Natural killer cell treated with Interleukin-12 subunit alpha and Interleukin-12 subunit beta and Interleukin-15 and Interleukin-18, amount 100 ng/mL, for 72 hours (primary cell): ENCODE measurements around the gene TMEM233. TPM values are rescaled to one million over a fixed set of nuclear protein-coding genes. Genes with fewer than 3 reads are reported as not detected.
A peak's percentile ranks its signal among the peaks of the same experiment; 100 is the strongest.
"Not testable (repeated sequence)": the region's sequence is repeated elsewhere in the genome, so short reads cannot be mapped to it uniquely, and the experiment has no call there.

Experiments
- ATAC-seq, 2 donors: fragments of 150-1000 bp; cut with Tn5 transposase in 1 of 2; sonication (Bioruptor Pico), chemical (Tn5 transposase) in 1 of 2; 2 replicates each; pipeline ENCODE4 v1.10.0; 2021
- DNase-seq: peaks from one replicate; pipeline ENCODE4 v3.0.0; 2022; ENCODE audit warnings: low spot score
- H3K27ac Mint-ChIP-seq, 2 donors: 1 replicate in 1 of 2; 2 replicates in 1 of 2; pipeline ENCODE4 v1.8.0; 2022; ENCODE audit warnings: mixed read lengths in 2 of 2, mild to moderate bottlenecking in 1 of 2, moderate library complexity in 1 of 2
- H3K27me3 Mint-ChIP-seq, 2 donors: 1 replicate in 1 of 2; 2 replicates in 1 of 2; pipeline ENCODE4 v1.8.0; 2022; ENCODE audit warnings: mixed read lengths in 2 of 2
- H3K36me3 Mint-ChIP-seq: one replicate; pipeline ENCODE4 v1.8.0; 2022; ENCODE audit warnings: mixed read lengths
- H3K4me1 Mint-ChIP-seq, 2 donors: 1 replicate in 1 of 2; 2 replicates in 1 of 2; pipeline ENCODE4 v1.8.0; 2022; ENCODE audit warnings: low read depth in 2 of 2, mixed read lengths in 2 of 2, mild to moderate bottlenecking in 1 of 2
- H3K4me3 Mint-ChIP-seq: one replicate; pipeline ENCODE4 v1.8.0; 2022; ENCODE audit warnings: mixed read lengths
- H3K9me3 Mint-ChIP-seq: 2 replicates; pipeline ENCODE4 v1.8.0; 2022; ENCODE audit warnings: mixed read lengths
- total RNA-seq, 2 donors: library from RNA; stranded (reverse); gene quantifications; one replicate each; pipeline ENCODE4 v1.2.3, GENCODE V29; 2022

The TMEM233 gene
- total RNA-seq, 2 donors from 2014 or later: not detected

GRCh38 chr12:119652665-119653064, 59.1 kb downstream of the TMEM233 start:
- Mint-ChIP-seq H3K4me3 (no peak overlapping the region), H3K27ac (no peak overlapping the region), H3K36me3 (peaks cover 6% of the 10 kb centered on the region), H3K9me3 (no peaks in the 10 kb centered on the region), H3K4me1 (no peaks in the 10 kb centered on the region), H3K27me3 (peaks cover 7 to 9% of the 10 kb centered on the region in 2 donors)
- ATAC-seq (no peak), DNase-seq (no peak)

GRCh38 chr12:119657001-119657400, 63.4 kb downstream of the TMEM233 start:
- H3K4me1 Mint-ChIP-seq: peaks cover 7 to 13% of the 10 kb centered on the region in 2 donors
- DNase-seq, H3K27me3 Mint-ChIP-seq, H3K27ac Mint-ChIP-seq, H3K36me3 Mint-ChIP-seq, ATAC-seq, H3K4me3 Mint-ChIP-seq, H3K9me3 Mint-ChIP-seq: not testable (repeated sequence)

- not testable (repeated sequence) for H3K27me3 Mint-ChIP-seq, DNase-seq, H3K27ac Mint-ChIP-seq, H3K4me3 Mint-ChIP-seq, ATAC-seq, H3K9me3 Mint-ChIP-seq, H3K36me3 Mint-ChIP-seq
- H3K4me1 Mint-ChIP-seq: peaks cover 7 to 13% of the 10 kb centered on the region in 2 donors
Measured at GRCh38 chr12:119658166-119658565, 64.6 kb downstream of the TMEM233 start.

GRCh38 chr12:119659289-119659897, 65.8 kb downstream of the TMEM233 start:
- peaks cover 7 to 13% of the 10 kb centered on the region in 2 donors for H3K4me1 Mint-ChIP-seq
- H3K27me3 Mint-ChIP-seq: peaks cover 0 to 3% of the 10 kb centered on the region in 2 donors
- H3K27ac Mint-ChIP-seq: peak overlapping the region in 1 of 2 donors; percentile 60
- peak; percentile 67 for DNase-seq
- ATAC-seq: no peak
- H3K36me3 Mint-ChIP-seq: no peaks in the 10 kb centered on the region
- H3K9me3 Mint-ChIP-seq: no peaks in the 10 kb centered on the region
- H3K4me3 Mint-ChIP-seq: no peak overlapping the region

DNA sequence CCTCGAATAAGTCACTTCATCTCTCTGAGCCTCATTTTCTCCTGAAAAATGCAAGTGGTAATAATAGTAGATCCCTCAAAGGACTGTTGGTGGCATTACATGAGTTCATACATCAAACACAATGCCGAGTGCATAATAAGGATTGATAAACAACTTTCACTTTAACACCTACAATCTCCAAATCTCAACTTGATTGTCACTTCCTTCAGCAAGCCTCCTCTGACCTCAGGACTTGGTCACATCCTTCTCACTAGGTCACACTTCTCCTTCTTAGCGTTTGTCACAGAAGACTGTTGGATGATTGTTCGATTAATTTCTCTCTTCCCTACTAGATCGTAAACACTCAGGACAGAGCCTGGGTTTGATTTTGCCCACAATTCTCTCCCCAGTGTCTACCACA, 66.5 kb downstream of the TMEM233 start:
- no peak for DNase-seq
- peak overlapping the region; percentile 65 for H3K4me3 Mint-ChIP-seq
- H3K36me3 Mint-ChIP-seq: no peaks in the 10 kb centered on the region
- no peaks in the 10 kb centered on the region for H3K9me3 Mint-ChIP-seq
- H3K4me1 Mint-ChIP-seq: peaks cover 7 to 13% of the 10 kb centered on the region in 2 donors
- peak overlapping the region; percentile 17 to 60 for H3K27ac Mint-ChIP-seq
- peaks cover 0 to 3% of the 10 kb centered on the region in 2 donors for H3K27me3 Mint-ChIP-seq
- peak; percentile 50 to 74 for ATAC-seq

DNA sequence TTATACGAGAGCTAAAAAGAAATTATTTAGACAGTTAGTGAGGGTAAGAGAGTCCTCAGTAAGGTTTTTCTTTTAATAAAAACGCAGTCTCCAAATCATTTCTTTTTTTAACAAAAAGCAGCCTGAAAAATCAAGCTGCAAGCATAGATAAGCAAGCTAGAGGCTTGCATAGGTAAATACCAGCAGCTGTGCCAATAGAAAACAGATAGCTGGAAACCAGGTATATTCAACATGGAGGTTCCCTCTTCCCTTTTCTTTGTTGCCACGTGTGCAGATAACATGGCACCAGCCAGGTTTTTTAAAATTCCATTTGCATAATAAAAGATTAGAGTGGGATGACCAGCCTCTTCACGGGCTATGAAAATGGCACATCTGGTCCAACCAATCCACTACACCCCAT, 68.3 kb downstream of the TMEM233 start:
- DNase-seq (no peak), ATAC-seq (no peak)
- Mint-ChIP-seq H3K9me3 (no peaks in the 10 kb centered on the region), H3K27ac (no peak overlapping the region), H3K4me1 (peaks cover 14 to 23% of the 10 kb centered on the region in 2 donors), H3K36me3 (no peaks in the 10 kb centered on the region), H3K4me3 (no peak overlapping the region), H3K27me3 (peaks cover 0 to 3% of the 10 kb centered on the region in 2 donors)

- Mint-ChIP-seq H3K27ac (peak overlapping the region in 1 of 2 donors; percentile 78), H3K36me3 (no peaks in the 10 kb centered on the region), H3K4me3 (no peak overlapping the region), H3K4me1 (peaks cover 22 to 31% of the 10 kb centered on the region in 2 donors), H3K9me3 (no peaks in the 10 kb centered on the region), H3K27me3 (peaks cover 0 to 3% of the 10 kb centered on the region in 2 donors)
- ATAC-seq (no peak), DNase-seq (no peak)
Measured at GRCh38 chr12:119664642-119665041, 71.1 kb downstream of the TMEM233 start.

DNA sequence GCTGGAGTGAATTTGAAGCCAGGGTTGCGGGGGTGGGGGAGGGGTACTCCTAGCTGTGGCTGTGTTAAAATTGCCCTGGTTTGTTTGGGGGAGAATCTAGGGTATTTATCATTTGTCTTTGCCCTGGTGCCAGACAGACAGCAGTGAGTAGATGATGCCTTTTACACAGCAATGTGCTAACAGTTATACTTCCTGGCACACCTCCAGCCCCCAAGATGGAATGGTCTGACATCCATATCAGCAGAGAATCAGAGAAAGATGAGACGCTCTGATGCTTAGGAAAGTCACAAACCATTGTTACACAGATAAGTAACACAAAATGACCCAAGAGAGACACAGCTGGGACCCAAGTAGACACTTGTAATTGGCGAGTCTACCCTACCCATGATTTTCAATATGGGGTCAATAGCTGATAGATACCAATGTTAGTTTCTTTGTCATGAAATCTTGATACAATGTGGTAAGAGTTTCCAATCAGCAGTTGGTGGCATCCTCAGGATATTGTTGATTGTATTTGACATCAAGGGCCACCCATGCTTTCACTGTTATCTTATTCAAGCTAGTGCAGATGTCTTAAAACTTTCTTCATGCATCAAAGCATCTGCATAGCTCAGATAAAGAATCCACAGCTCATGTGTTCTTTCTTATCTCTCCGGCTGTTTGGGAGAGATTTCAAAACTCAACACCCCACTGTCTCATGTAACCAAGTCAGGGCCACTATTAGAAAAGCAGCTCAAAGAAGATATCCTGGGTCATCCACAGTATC, 71.8 kb downstream of the TMEM233 start:
- DNase-seq: no peak
- no peak overlapping the region for H3K4me3 Mint-ChIP-seq
- H3K27me3 Mint-ChIP-seq: peaks cover 0 to 3% of the 10 kb centered on the region in 2 donors
- no peak for ATAC-seq
- H3K9me3 Mint-ChIP-seq: no peaks in the 10 kb centered on the region
- H3K36me3 Mint-ChIP-seq: peaks cover 5% of the 10 kb centered on the region
- H3K27ac Mint-ChIP-seq: peak overlapping the region; percentile 78
- H3K4me1 Mint-ChIP-seq: peaks cover 21 to 30% of the 10 kb centered on the region in 2 donors

DNA sequence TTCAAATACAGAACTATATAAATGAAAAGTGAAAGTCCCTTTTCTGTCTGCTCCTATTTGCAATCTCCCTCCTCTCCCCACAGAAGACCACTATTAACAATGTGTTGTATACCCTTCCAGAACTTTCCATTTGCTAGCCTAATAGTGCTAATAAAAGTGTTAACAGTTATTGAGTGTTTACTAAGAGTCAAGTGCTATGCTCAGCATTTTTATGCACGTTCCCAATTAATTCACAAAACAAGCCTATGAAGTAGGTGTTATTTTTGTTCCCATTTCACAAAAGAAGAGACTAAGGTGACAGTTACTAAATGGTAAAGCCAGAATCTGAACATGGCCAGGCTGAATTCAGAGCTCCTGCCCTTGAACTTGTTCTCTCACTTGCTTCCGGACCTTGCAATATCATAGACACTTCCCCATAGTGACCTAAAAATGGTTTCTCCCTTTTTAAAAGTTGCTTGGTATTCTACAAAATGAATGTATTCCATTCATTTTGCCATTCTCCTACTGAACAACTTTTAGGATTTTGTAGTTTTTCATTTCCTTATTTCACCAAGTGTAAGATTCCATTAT, 72.7 kb downstream of the TMEM233 start:
- DNase-seq (no peak), ATAC-seq (no peak)
- Mint-ChIP-seq H3K27ac (peak overlapping the region; percentile 78), H3K9me3 (no peaks in the 10 kb centered on the region), H3K4me3 (peak overlapping the region; percentile 91), H3K27me3 (peaks cover 0 to 3% of the 10 kb centered on the region in 2 donors), H3K36me3 (peaks cover 7% of the 10 kb centered on the region), H3K4me1 (peaks cover 28 to 34% of the 10 kb centered on the region in 2 donors)

DNA sequence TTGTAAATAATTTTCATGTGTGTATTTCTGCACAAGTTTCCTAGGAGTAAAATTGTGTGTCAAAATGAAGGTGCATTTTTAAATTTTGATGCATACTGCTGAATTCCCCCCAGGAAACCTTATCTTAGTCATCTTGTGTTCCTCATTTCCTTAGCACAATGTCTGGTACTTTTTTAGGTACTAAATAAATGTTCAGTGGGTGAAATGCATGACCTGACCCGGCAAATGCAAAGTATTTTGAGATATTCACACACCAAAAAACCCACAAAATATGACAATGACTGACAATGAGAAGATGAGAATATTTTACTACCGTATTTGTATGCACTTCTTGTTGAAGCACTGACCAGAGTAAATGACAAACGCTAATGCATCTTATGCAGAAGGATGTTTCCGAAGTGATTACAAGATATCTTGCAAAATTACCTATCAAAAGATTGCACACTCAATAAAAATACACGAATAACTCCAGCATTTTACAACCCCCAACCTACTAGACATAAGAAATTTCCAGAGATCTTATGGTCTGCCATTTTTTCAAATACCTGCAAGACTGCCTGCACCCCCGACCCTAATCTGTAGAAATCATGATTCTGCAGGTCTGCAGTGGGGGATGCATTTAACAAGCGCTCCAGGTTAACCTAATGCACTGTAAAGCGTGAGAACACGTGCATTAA, 73.5 kb downstream of the TMEM233 start:
- Mint-ChIP-seq H3K4me1 (peaks cover 30 to 41% of the 10 kb centered on the region in 2 donors), H3K36me3 (peaks cover 10% of the 10 kb centered on the region), H3K27me3 (peaks cover 0 to 3% of the 10 kb centered on the region in 2 donors), H3K27ac (peak overlapping the region; percentile 78), H3K4me3 (peak overlapping the region; percentile 91), H3K9me3 (no peaks in the 10 kb centered on the region)
- DNase-seq (no peak), ATAC-seq (peak; percentile 0 to 1)

DNA sequence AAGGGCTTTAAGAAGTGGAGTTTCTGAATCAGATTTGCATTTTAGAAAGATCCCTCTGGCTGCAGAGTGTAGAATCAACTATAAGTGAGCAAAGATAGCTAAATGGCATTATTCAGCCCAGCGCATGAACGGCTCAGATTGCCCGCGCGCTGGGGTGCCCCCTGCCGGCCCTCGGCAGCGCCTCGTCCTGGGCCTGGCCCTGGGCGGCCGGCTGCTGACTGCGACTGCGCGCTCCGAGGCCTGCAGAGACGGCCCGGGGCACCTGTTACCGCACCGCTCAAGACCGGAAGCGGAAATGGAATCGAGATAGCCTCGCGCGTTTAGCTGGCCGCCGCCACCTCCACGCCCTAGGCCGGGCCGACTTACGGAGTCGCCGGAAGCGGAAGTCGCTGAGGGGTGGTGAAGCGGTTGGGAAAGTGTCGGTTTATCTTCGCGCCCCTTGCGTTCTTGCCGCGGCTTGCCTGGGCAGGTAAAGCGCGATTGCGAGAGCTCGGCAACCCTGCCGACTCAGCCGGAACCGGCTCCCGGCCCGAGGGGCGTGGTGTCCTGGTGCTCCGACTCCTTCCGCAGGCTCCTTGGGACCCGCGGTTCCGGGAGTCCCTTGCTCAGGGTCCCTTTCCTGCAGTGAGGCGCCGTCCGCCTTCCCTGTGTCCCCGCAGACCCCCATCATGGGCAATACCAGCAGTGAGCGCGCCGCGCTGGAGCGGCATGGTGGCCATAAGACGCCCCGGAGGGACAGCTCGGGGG, 74.2 kb downstream of the TMEM233 start, which contains the start of gene PRKAB1:
Gene PRKAB1, plus strand, starts transcription at position 557 of the 747 bp plus-strand sequence. Its CDS starts 112 bp downstream, at position 669.
- ATAC-seq (peak; percentile 97 to 98), DNase-seq (peak; percentile 98)
- Mint-ChIP-seq H3K36me3 (peaks cover 17% of the 10 kb centered on the region), H3K9me3 (no peaks in the 10 kb centered on the region), H3K27ac (peak within 1 kb of the TSS; percentile 78), H3K27me3 (no peaks in the 10 kb centered on the region), H3K4me1 (peaks cover 30 to 48% of the 10 kb centered on the region in 2 donors), H3K4me3 (peak within 1 kb of the TSS; percentile 91)

- Mint-ChIP-seq H3K36me3 (peaks cover 23% of the 10 kb centered on the region), H3K4me1 (peaks cover 31 to 54% of the 10 kb centered on the region in 2 donors), H3K4me3 (peak overlapping the region; percentile 91), H3K27me3 (no peaks in the 10 kb centered on the region), H3K9me3 (no peaks in the 10 kb centered on the region), H3K27ac (peak overlapping the region; percentile 78)
- DNase-seq (no peak), ATAC-seq (peak in 1 of 2 donors; percentile 10)
Measured at GRCh38 chr12:119668324-119668841, 74.8 kb downstream of the TMEM233 start.
